H1 (cell line): ENCODE data around the gene LMX1B. TPM values are rescaled to one million over a fixed set of nuclear protein-coding genes. Genes with fewer than 3 reads are reported as not detected.
A peak's percentile ranks its signal among the peaks of the same experiment; 100 is the strongest.

Experiments used
- CTCF ChIA-PET: fragments of 300-600 bp; sonication (Branson Sonifier 250); formaldehyde crosslinking; loops from one replicate; lab custom pipeline; 2021; ENCODE audit not compliant: partially characterized antibody; lab: Charles Lee
- POLR2A ChIA-PET: fragments of 300-600 bp; sonication (Branson Sonifier 250); formaldehyde crosslinking; loops from one replicate; lab custom pipeline; 2021; ENCODE audit warnings: inconsistent platforms; ENCODE audit not compliant: partially characterized antibody; lab: Charles Lee
- DNase-seq, 2 experiments: peaks; one replicate each; pipeline versions ENCODE4 v3.0.0 to v3.0.0-alpha.2; 2010 to 2022; ENCODE audit warnings: low spot score in 2 of 2, low read depth in 1 of 2, mixed read lengths in 1 of 2
- FAIRE-seq: peaks from 2 replicates; lab custom pipeline; 2011; peaks lifted over from hg19 to GRCh38; lab: Jason Lieb, UNC
- H2AFZ ChIP-seq: 2 replicates; pipeline ENCODE4 v1.8.1; 2012; ENCODE audit warnings: low read length, inconsistent platforms
- H2AK5ac ChIP-seq: 2 replicates; pipeline ENCODE4 v1.6.1; 2013; ENCODE audit warnings: low read depth, low read length
- H2BK120ac ChIP-seq: replicated peaks from 2 replicates; pipeline ENCODE3; 2013; ENCODE audit warnings: low read depth, low read length, inconsistent platforms
- H2BK12ac ChIP-seq: 2 replicates; pipeline ENCODE4 v1.6.1; 2013; ENCODE audit warnings: low read depth, low read length
- H2BK15ac ChIP-seq: 2 replicates; pipeline ENCODE4 v1.6.1; 2013; ENCODE audit warnings: low read length
- H2BK20ac ChIP-seq: 2 replicates; pipeline ENCODE4 v1.6.1; 2013; ENCODE audit warnings: low read length
- H2BK5ac ChIP-seq: 2 replicates; pipeline ENCODE4 v1.6.1; 2013; ENCODE audit warnings: low read depth, low read length
- H3K14ac ChIP-seq: 2 replicates; pipeline ENCODE4 v1.6.1; 2013; ENCODE audit warnings: inconsistent platforms; ENCODE audit not compliant: insufficient read length
- H3K18ac ChIP-seq: 2 replicates; pipeline ENCODE4 v1.6.1; 2013; ENCODE audit warnings: low read length; ENCODE audit errors: extremely low read depth
- H3K23ac ChIP-seq: 2 replicates; pipeline ENCODE4 v1.6.1; 2013; ENCODE audit warnings: inconsistent platforms; ENCODE audit not compliant: insufficient read length
- H3K23me2 ChIP-seq: 2 replicates; pipeline ENCODE4 v1.6.1; 2013; ENCODE audit warnings: low read depth, low read length
- H3K27ac ChIP-seq: 2 replicates; pipeline ENCODE4 v1.6.1; 2011; ENCODE audit warnings: low read depth, low read length, inconsistent platforms
- H3K27me3 ChIP-seq, 4 experiments: replicated peaks in 1 of 4; 1 replicate in 1 of 4; 2 replicates in 3 of 4; pipeline versions ENCODE4 v1.6.1 to v1.8.1; 2011 to 2013; ENCODE audit warnings: low read length in 3 of 4, mild to moderate bottlenecking in 3 of 4, inconsistent platforms in 2 of 4, mixed read lengths in 2 of 4, moderate library complexity in 1 of 4; ENCODE audit not compliant: control insufficient read depth in 3 of 4, insufficient read depth in 3 of 4; ENCODE audit errors: extremely low read depth in 1 of 4
- H3K36me3 ChIP-seq, 4 experiments: 2 replicates each; pipeline versions ENCODE4 v1.6.1 to v1.8.1; 2011 to 2013; ENCODE audit warnings: mild to moderate bottlenecking in 4 of 4, low read length in 3 of 4, moderate library complexity in 2 of 4, control low read depth in 1 of 4, inconsistent platforms in 1 of 4; ENCODE audit not compliant: insufficient read depth in 4 of 4, control insufficient read depth in 2 of 4
- H3K4ac ChIP-seq: replicated peaks from 2 replicates; pipeline ENCODE3; 2013; ENCODE audit warnings: low read length, low read depth, mixed read lengths, inconsistent platforms; ENCODE audit not compliant: insufficient read length
- H3K4me1 ChIP-seq, 4 experiments: replicated peaks in 1 of 4; 1 replicate in 1 of 4; 2 replicates in 3 of 4; pipeline versions ENCODE4 v1.6.1 to v1.8.1; 2011 to 2013; ENCODE audit warnings: low read length in 3 of 4, inconsistent platforms in 2 of 4, mixed read lengths in 1 of 4; ENCODE audit not compliant: insufficient read depth in 4 of 4, control insufficient read depth in 3 of 4
- H3K4me2 ChIP-seq, 2 experiments: 2 replicates each; pipeline versions ENCODE4 v1.6.1 to v1.8.1; 2011 to 2013; ENCODE audit warnings: low read depth in 2 of 2, low read length in 2 of 2, control low read depth in 1 of 2, inconsistent platforms in 1 of 2, mild to moderate bottlenecking in 1 of 2; ENCODE audit not compliant: insufficient read depth in 1 of 2
- H3K4me3 ChIP-seq, 4 experiments: fragments of 200-600, 300-600 bp in 1 of 4; sonication (generic), shearing (Covaris generic), sonication (Bioruptor Twin) in 1 of 4; 2 replicates each; pipeline versions ENCODE4 v1.5.1 to v1.8.1; 2011 to 2016; ENCODE audit warnings: low read length in 4 of 4, low read depth in 3 of 4, control low read depth in 2 of 4, inconsistent platforms in 2 of 4, mild to moderate bottlenecking in 2 of 4, mixed read lengths in 1 of 4, moderate library complexity in 1 of 4; ENCODE audit not compliant: insufficient read depth in 2 of 4; ENCODE audit errors: extremely low read depth in 1 of 4
- H3K56ac ChIP-seq: replicated peaks from 2 replicates; pipeline ENCODE3; 2013; ENCODE audit warnings: low read depth, mild to moderate bottlenecking, mixed read lengths, low read length, inconsistent platforms; ENCODE audit not compliant: insufficient read length
- H3K79me1 ChIP-seq: 2 replicates; pipeline ENCODE4 v1.6.1; 2013; ENCODE audit warnings: low read depth, low read length, control low read depth
- H3K79me2 ChIP-seq, 2 experiments: 2 replicates each; pipeline versions ENCODE4 v1.6.1 to v1.8.1; 2012 to 2013; ENCODE audit warnings: low read length in 2 of 2, mild to moderate bottlenecking in 2 of 2, inconsistent platforms in 1 of 2; ENCODE audit not compliant: insufficient read depth in 2 of 2, control insufficient read depth in 1 of 2
- H3K9ac ChIP-seq, 4 experiments: replicated peaks in 1 of 4; 1 replicate in 1 of 4; 2 replicates in 3 of 4; pipeline versions ENCODE4 v1.6.1 to v1.8.1; 2011 to 2013; ENCODE audit warnings: low read depth in 3 of 4, low read length in 3 of 4, control low read depth in 2 of 4, mild to moderate bottlenecking in 2 of 4, moderate library complexity in 2 of 4, inconsistent platforms in 1 of 4; ENCODE audit errors: extremely low read depth in 1 of 4
- H3K9me3 ChIP-seq, 2 experiments: 2 replicates each; pipeline versions ENCODE4 v1.6.1 to v1.8.1; 2012 to 2013; ENCODE audit warnings: mild to moderate bottlenecking in 2 of 2, moderate library complexity in 2 of 2, control low read depth in 1 of 2, inconsistent platforms in 1 of 2, low read depth in 1 of 2, low read length in 1 of 2, mixed read lengths in 1 of 2; ENCODE audit not compliant: insufficient read depth in 2 of 2
- H4K20me1 ChIP-seq, 2 experiments: replicated peaks in 1 of 2; 2 replicates each; pipeline versions ENCODE3 to v1.8.1; 2011 to 2013; ENCODE audit warnings: inconsistent platforms in 2 of 2, low read length in 2 of 2, mild to moderate bottlenecking in 1 of 2; ENCODE audit not compliant: insufficient read depth in 2 of 2, control insufficient read depth in 1 of 2
- H4K5ac ChIP-seq: 2 replicates; pipeline ENCODE4 v1.6.1; 2013; ENCODE audit warnings: low read length, low read depth, mixed read lengths, inconsistent platforms; ENCODE audit not compliant: insufficient read length
- H4K8ac ChIP-seq: 2 replicates; pipeline ENCODE4 v1.8.0; 2013; ENCODE audit warnings: mild to moderate bottlenecking, moderate library complexity, low read length, inconsistent platforms; ENCODE audit not compliant: insufficient read depth; ENCODE audit errors: extremely low read depth
- H4K91ac ChIP-seq: replicated peaks from 2 replicates; pipeline ENCODE3; 2013; ENCODE audit warnings: low read length, mixed read lengths, inconsistent platforms; ENCODE audit not compliant: insufficient read length
- CBX8 ChIP-seq: fragments of 300-800, 300-1000 bp; sonication (generic); IDR thresholded peaks from 2 replicates; pipeline ENCODE4 v1.7.1; 2016; ENCODE audit warnings: low read depth, low read length, borderline replicate concordance
- CEBPB ChIP-seq: IDR thresholded peaks from 2 replicates; pipeline ENCODE4 v1.6.1; 2012; ENCODE audit warnings: low read depth, low read length
- EGR1 ChIP-seq: IDR thresholded peaks from 2 replicates; pipeline ENCODE4 v1.6.1; 2011; ENCODE audit warnings: low read depth, low read length, borderline replicate concordance
- GABPA ChIP-seq: IDR thresholded peaks from 2 replicates; pipeline ENCODE4 v1.6.1; 2011; ENCODE audit warnings: mild to moderate bottlenecking, low read length, moderate library complexity, borderline replicate concordance; ENCODE audit not compliant: insufficient read depth
- POLR2AphosphoS5 ChIP-seq: IDR thresholded peaks from 2 replicates; pipeline ENCODE4 v1.6.1; 2011; ENCODE audit warnings: low read depth, low read length
- RBBP5 ChIP-seq: IDR thresholded peaks from 2 replicates; pipeline ENCODE4 v1.7.1; 2012; ENCODE audit warnings: low read depth, mild to moderate bottlenecking, inconsistent platforms, low read length, moderate library complexity, borderline replicate concordance
- TAF7 ChIP-seq: optimal IDR thresholded peaks from 2 replicates; pipeline ENCODE3; 2011; ENCODE audit warnings: low read depth, mild to moderate bottlenecking, inconsistent platforms, low read length, moderate library complexity, borderline replicate concordance
- TEAD4 ChIP-seq: IDR thresholded peaks from 2 replicates; pipeline ENCODE4 v1.6.1; 2012; ENCODE audit warnings: low read depth, low read length, inconsistent platforms, mixed read lengths
- WGBS, 2 experiments: shearing (Covaris generic) in 1 of 2; methylation state at CpG; one replicate each; pipeline versions ENCODE4 v1.1.6 to v1.1.7; 2013 to 2015; ENCODE audit warnings: low lambda C conversion rate in 2 of 2, mixed read lengths in 2 of 2, inconsistent platforms in 1 of 2, low coverage in 1 of 2, missing lambda C conversion rate in 1 of 2; ENCODE audit not compliant: insufficient replicate concordance in 2 of 2, insufficient coverage in 1 of 2, insufficient read length in 1 of 2; ENCODE audit errors: extremely low coverage in 1 of 2, missing lambda C conversion rate in 1 of 2; 5-methylcytosine and 5-hydroxymethylcytosine counted together
- polyA plus RNA-seq, 7 experiments: library from polyadenylated mRNA; depleted of rRNA in 3 of 7; stranded (reverse) in 5 of 7; unstranded in 2 of 7; fragments of >200 nt in 5 of 7; fragments of 200-250 nt in 2 of 7; gene quantifications; 1 replicate in 5 of 7; 2 replicates in 1 of 7; 4 replicates in 1 of 7; pipeline versions ENCODE4 v1.2.1 to v1.2.3, GENCODE V29; 2011 to 2013; ENCODE audit warnings: missing spikeins in 2 of 7, mixed read lengths in 2 of 7
- total RNA-seq: library from RNA; stranded (reverse); fragmentation: NEBNext Ultra II Directional; extraction: Animal tissue kit (Norgen Biotek cat#: 25700); gene quantifications from 2 replicates; pipeline ENCODE4 v1.2.1, GENCODE V29; 2021
- TF ChIP-seq, protein P1 (sequence below): IDR thresholded peaks from 2 replicates; pipeline ENCODE4 v1.6.1; 2011; ENCODE audit warnings: low read depth, mild to moderate bottlenecking, low read length; ENCODE audit not compliant: insufficient read depth

The LMX1B gene
- total and polyA plus RNA-seq, 2 of the 8 experiments (the other 6 are each of a cell fraction or from before 2014, with no cell fraction given), result 0.09 to 0.37 TPM

GRCh38 chr9:126633881-126634558 is 20.3 kb downstream of the LMX1B start:
- peaks cover 24 to 96% (median 81%) of the 10 kb centered on the region in 4 experiments for H3K27me3 ChIP-seq
- peaks cover 0 to 17% (median 10%) of the 10 kb centered on the region in 4 experiments; a peak in 6 of 7 replicates for H3K4me1 ChIP-seq
- no peak overlapping the region for H2AK5ac ChIP-seq
- H3K79me1 ChIP-seq, result no peaks in the 10 kb centered on the region
- no peak overlapping the region for H3K23ac ChIP-seq
- H4K20me1 ChIP-seq, result peaks cover 6 to 15% of the 10 kb centered on the region in 2 experiments
- no peak for DNase-seq
- H3K4me3 ChIP-seq, result no peak overlapping the region
- H3K4ac ChIP-seq, result no peak overlapping the region
- no peaks in the 10 kb centered on the region for H3K9me3 ChIP-seq
- peak overlapping the region; percentile 18; the same call in 1 of the 2 replicates for H2BK15ac ChIP-seq
- ChIA-PET POLR2A (no interaction called here), CTCF (interaction anchor here (0.7 to 20.9 kb wide), 7 partner anchors 10 to 1642 kb away, joined by 3 to 323 read pairs (median 8); no protein-coding TSS in a partner anchor)
- H3K4me2 ChIP-seq, result no peak overlapping the region
- H3K14ac ChIP-seq, result no peak overlapping the region
- no peak overlapping the region for H3K56ac ChIP-seq
- no peak overlapping the region for H4K8ac ChIP-seq
- no peak overlapping the region for H3K9ac ChIP-seq
- H4K5ac ChIP-seq, result no peak overlapping the region
- H4K91ac ChIP-seq, result no peak overlapping the region
- peaks cover 4% of the 10 kb centered on the region; the same call in 1 of the 2 replicates for H3K23me2 ChIP-seq
- no peak overlapping the region for H2BK12ac ChIP-seq
- H2BK5ac ChIP-seq, result no peak overlapping the region
- H2BK120ac ChIP-seq, result no peak overlapping the region
- no peak overlapping the region for H2BK20ac ChIP-seq
- H3K36me3 ChIP-seq, result no peaks in the 10 kb centered on the region
- H3K18ac ChIP-seq, result no peak overlapping the region
- no peaks in the 10 kb centered on the region for H3K79me2 ChIP-seq
- H2AFZ ChIP-seq, result no peak overlapping the region
- no peak for FAIRE-seq
- 79% methylated on average over 17 of the region's 17 CpGs; no CpG with 5 or more reads in 1 of the 2 experiments for WGBS, 2 experiments
- TF ChIP-seq CEBPB, result no peak
- TF ChIP-seq TAF7, result no peak
- TF ChIP-seq EGR1, result no peak
- TF ChIP-seq RBBP5, result no peak
- TF ChIP-seq GABPA, result no peak
- TF ChIP-seq, protein P1, sequence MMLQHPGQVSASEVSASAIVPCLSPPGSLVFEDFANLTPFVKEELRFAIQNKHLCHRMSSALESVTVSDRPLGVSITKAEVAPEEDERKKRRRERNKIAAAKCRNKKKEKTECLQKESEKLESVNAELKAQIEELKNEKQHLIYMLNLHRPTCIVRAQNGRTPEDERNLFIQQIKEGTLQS, result no peak
- no peak for TF ChIP-seq POLR2AphosphoS5
- no peak for TF ChIP-seq CBX8
- TF ChIP-seq TEAD4, result no peak
- no peak overlapping the region for H3K27ac ChIP-seq
